A673 (cell line): ENCODE data around the gene ENGASE. TPM values are rescaled to one million over a fixed set of nuclear protein-coding genes. Genes with fewer than 3 reads are reported as not detected.

Experiments used
- BruUV-seq: library from RNA; stranded (reverse); fragments of 400-500 nt; replicated peaks from 2 replicates; lab custom pipeline; 2021; lab: Mats Ljungman, UMichigan
- CTCF ChIA-PET: fragments of 300-600 bp; sonication (Branson Sonifier 250); formaldehyde crosslinking; loops from one replicate; lab custom pipeline; 2022; ENCODE audit warnings: antibody characterized with exemption; lab: Charles Lee
- POLR2A ChIA-PET: fragments of 300-600 bp; sonication (Branson Sonifier 250); formaldehyde crosslinking; loops from one replicate; lab custom pipeline; 2022; ENCODE audit warnings: antibody characterized with exemption; ENCODE audit not compliant: low non-redundant PET; lab: Charles Lee
- DNase-seq: peaks from one replicate; pipeline ENCODE4 v3.0.0-alpha.2; 2015; ENCODE audit warnings: low spot score
- H3K27ac ChIP-seq: fragments of 200-600 bp; sonication (generic); 2 replicates; pipeline ENCODE4 v1.5.1; 2016; ENCODE audit warnings: mixed run types, low read depth, mild to moderate bottlenecking, mixed read lengths, antibody characterized with exemption, low read length; ENCODE audit not compliant: poor library complexity, severe bottlenecking
- H3K27me3 ChIP-seq: fragments of 200-600 bp; sonication (generic); replicated peaks from 2 replicates; pipeline ENCODE4 v1.6.1; 2017; ENCODE audit warnings: mixed run types, low read depth, mild to moderate bottlenecking, mixed read lengths, antibody characterized with exemption, low read length; ENCODE audit not compliant: insufficient read depth, poor library complexity
- H3K36me3 ChIP-seq: fragments of 200-600 bp; sonication (generic); 2 replicates; pipeline ENCODE4 v1.6.1; 2016; ENCODE audit warnings: mixed run types, mild to moderate bottlenecking, mixed read lengths, antibody characterized with exemption, low read length; ENCODE audit not compliant: insufficient read depth, poor library complexity, severe bottlenecking
- H3K4me1 ChIP-seq: fragments of 200-600 bp; sonication (generic); 2 replicates; pipeline ENCODE4 v1.6.1; 2017; ENCODE audit warnings: mixed run types, mild to moderate bottlenecking, mixed read lengths, antibody characterized with exemption, low read length; ENCODE audit not compliant: insufficient read depth, poor library complexity, severe bottlenecking
- H3K4me3 ChIP-seq: fragments of 200-600 bp; sonication (generic); 2 replicates; pipeline ENCODE4 v1.5.1; 2016; ENCODE audit warnings: low read depth, mixed run types, mild to moderate bottlenecking, mixed read lengths, low read length; ENCODE audit not compliant: poor library complexity, severe bottlenecking
- H3K9me3 ChIP-seq: fragments of 200-600 bp; sonication (generic); 2 replicates; pipeline ENCODE4 v1.6.1; 2016; ENCODE audit warnings: mixed run types, low read depth, mild to moderate bottlenecking, mixed read lengths, antibody characterized with exemption, low read length; ENCODE audit not compliant: poor library complexity, severe bottlenecking
- EZH2 ChIP-seq: fragments of 200-600 bp; sonication (generic); IDR thresholded peaks from 2 replicates; pipeline ENCODE4 v1.6.1; 2017; ENCODE audit warnings: borderline replicate concordance, low read depth, mild to moderate bottlenecking, mixed read lengths, antibody characterized with exemption, low read length; ENCODE audit not compliant: poor library complexity, severe bottlenecking
- intact Hi-C: fragments of 100-400 bp; cut with micrococcal nuclease; formaldehyde crosslinking; loops from one replicate; pipeline ENCODE4 v1.10.0; 2022; ENCODE audit not compliant: unreplicated experiment
- total RNA-seq: library from RNA; stranded (reverse); gene quantifications from 2 replicates; pipeline ENCODE4 v1.2.3, GENCODE V29; 2021
- TF ChIP-seq, protein P1 (sequence below): fragments of 300-800, 200-600 bp; sonication (generic); conservative IDR thresholded peaks from 2 replicates; pipeline ENCODE4 v1.5.1; 2017; ENCODE audit warnings: low read depth, mild to moderate bottlenecking, antibody characterized with exemption, low read length, moderate library complexity, mixed read lengths

ENGASE gene
- total RNA-seq, 1 experiment from 2014 or later, result 24.4 TPM

DNA sequence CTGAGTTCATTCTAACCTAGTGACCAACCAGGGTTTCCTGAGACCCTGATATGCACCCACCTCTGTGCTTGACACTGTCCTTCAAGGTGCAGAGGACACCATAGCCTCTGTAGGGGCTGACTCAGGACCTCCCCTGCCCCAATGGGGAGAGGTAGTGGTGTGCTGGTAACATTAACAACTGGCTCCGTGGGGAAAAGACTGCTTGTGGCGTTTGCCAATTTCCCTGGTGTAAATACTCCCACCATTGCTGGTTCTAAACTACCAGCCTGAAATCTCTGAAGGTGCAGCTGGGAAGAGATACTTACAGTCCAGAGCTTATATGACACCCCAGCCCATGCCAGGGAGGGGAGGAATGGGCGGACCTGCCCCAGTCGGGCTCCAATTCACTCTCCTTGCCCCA, 54.9 kb downstream of the ENGASE start:
- BruUV-seq, result no TSS peak
- Histone ChIP-seq H3K9me3 (no peaks in the 10 kb centered on the region), H3K4me1 (no peaks in the 10 kb centered on the region), H3K4me3 (no peak overlapping the region), H3K27me3 (peaks cover 76% of the 10 kb centered on the region), H3K36me3 (no peaks in the 10 kb centered on the region), H3K27ac (no peak overlapping the region)
- CTCF ChIA-PET, result no interaction called here
- DNase-seq, result no peak
- TF ChIP-seq, protein P1, sequence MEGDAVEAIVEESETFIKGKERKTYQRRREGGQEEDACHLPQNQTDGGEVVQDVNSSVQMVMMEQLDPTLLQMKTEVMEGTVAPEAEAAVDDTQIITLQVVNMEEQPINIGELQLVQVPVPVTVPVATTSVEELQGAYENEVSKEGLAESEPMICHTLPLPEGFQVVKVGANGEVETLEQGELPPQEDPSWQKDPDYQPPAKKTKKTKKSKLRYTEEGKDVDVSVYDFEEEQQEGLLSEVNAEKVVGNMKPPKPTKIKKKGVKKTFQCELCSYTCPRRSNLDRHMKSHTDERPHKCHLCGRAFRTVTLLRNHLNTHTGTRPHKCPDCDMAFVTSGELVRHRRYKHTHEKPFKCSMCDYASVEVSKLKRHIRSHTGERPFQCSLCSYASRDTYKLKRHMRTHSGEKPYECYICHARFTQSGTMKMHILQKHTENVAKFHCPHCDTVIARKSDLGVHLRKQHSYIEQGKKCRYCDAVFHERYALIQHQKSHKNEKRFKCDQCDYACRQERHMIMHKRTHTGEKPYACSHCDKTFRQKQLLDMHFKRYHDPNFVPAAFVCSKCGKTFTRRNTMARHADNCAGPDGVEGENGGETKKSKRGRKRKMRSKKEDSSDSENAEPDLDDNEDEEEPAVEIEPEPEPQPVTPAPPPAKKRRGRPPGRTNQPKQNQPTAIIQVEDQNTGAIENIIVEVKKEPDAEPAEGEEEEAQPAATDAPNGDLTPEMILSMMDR, result no peak
- TF ChIP-seq EZH2, result no peak
- POLR2A ChIA-PET, result no interaction called here
- intact Hi-C loops, result no loop called here

DNA sequence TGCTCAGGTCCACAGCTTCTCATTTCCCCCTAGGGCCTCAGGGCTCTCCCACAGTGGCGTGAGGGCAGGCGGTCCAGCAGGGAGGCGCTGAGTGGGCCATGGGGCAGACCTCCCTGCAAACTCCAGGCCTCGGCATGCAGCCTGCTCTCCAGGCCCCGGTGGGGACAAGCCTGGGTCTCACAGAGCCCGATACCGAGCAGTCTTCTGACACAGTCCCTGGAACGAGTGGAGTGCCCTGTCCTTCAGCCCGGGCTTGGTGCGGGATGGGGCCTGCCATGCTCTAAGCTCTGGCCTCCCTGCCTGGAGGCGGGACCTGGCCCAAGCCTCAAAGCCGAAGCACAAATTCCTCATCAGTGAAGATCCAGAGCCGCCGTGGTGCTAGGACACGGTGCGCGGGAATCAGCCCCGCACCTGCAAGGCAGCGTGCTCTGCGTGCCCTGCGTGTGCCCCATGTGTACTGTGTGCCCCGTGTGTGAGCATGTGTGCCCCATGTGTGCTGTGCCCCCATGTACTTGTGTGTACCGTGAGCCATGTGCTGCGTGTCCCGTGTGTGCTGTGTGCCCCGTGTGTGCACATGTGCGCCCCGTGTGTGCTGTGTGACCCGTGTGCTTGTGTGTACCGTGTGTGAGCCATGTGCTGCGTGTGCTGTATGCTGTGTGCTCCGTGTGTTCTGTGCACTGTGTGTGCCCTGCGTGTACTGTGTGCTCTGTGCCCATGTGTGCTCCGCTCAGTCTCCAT, 56.1 kb downstream of the ENGASE start:
- Histone ChIP-seq H3K9me3 (no peaks in the 10 kb centered on the region), H3K27ac (no peak overlapping the region), H3K4me1 (no peaks in the 10 kb centered on the region), H3K36me3 (no peaks in the 10 kb centered on the region), H3K27me3 (peaks cover 76% of the 10 kb centered on the region), H3K4me3 (no peak overlapping the region)
- TF ChIP-seq, protein P1, result no peak
- TF ChIP-seq EZH2, result no peak
- intact Hi-C loops, result no loop called here
- no peak for DNase-seq
- ChIA-PET CTCF (no interaction called here), POLR2A (no interaction called here)
- no TSS peak for BruUV-seq

DNA sequence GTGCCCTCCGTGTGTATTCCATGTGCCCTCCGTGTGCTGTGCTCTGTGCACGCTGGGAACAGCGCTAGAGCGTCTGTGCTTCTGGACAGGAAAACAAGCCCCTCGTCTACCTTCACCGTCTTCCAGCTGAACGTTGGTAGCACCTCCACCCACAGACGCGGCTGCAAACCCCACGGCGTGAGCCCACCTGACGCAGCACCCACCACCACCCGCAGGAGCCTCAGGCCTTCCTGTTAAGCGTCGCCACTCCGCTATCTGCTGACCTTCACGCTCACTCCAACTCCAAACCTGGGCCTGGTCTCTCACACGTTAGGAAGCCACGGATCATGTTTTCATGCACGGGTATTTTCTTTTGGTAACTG, 56.6 kb downstream of the ENGASE start:
- H3K4me3 ChIP-seq, result no peak overlapping the region
- no peak for DNase-seq
- CTCF ChIA-PET, result no interaction called here
- no peaks in the 10 kb centered on the region for H3K9me3 ChIP-seq
- H3K27ac ChIP-seq, result no peak overlapping the region
- H3K36me3 ChIP-seq, result no peaks in the 10 kb centered on the region
- peaks cover 76% of the 10 kb centered on the region for H3K27me3 ChIP-seq
- POLR2A ChIA-PET, result no interaction called here
- H3K4me1 ChIP-seq, result no peaks in the 10 kb centered on the region
- no TSS peak for BruUV-seq
- TF ChIP-seq EZH2, result no peak
- TF ChIP-seq, protein P1, result no peak
- intact Hi-C loops, result no loop called here
